Activated B cell treated with CpG ODN at 0.5 μM for 24 hours (primary cell): ENCODE data around the gene EXOC3L1. TPM values are rescaled to one million over a fixed set of nuclear protein-coding genes. Genes with fewer than 3 reads are reported as not detected.
A peak's percentile ranks its signal among the peaks of the same experiment; 100 is the strongest.

Experiments
- ATAC-seq: fragments of 200-7000 bp; cut with Tn5 transposase; one replicate; pipeline ENCODE4 v1.10.0; 2021; ENCODE audit warnings: low read depth, mild to moderate bottlenecking, moderate library complexity
- CTCF ChIA-PET: fragments of 350-600 bp; sonication (Branson Sonifier 250); formaldehyde crosslinking; loops from one replicate; lab custom pipeline; 2021; ENCODE audit warnings: antibody characterized with exemption; lab: Charles Lee
- POLR2A ChIA-PET: fragments of 350-600 bp; sonication (Branson Sonifier 250); formaldehyde crosslinking; loops from one replicate; lab custom pipeline; 2021; ENCODE audit warnings: antibody characterized with exemption; lab: Charles Lee
- DNase-seq: peaks from one replicate; pipeline ENCODE4 v3.0.0; 2022
- H3K27ac Mint-ChIP-seq: one replicate; pipeline ENCODE4 v1.8.0; 2020; ENCODE audit warnings: mixed read lengths
- H3K27me3 Mint-ChIP-seq: one replicate; pipeline ENCODE4 v1.8.0; 2021; ENCODE audit warnings: mixed read lengths
- H3K36me3 Mint-ChIP-seq: one replicate; pipeline ENCODE4 v1.8.0; 2021; ENCODE audit warnings: low read depth, mixed read lengths
- H3K4me1 Mint-ChIP-seq: one replicate; pipeline ENCODE4 v1.8.0; 2021; ENCODE audit warnings: mixed read lengths
- H3K4me3 Mint-ChIP-seq: one replicate; pipeline ENCODE4 v1.8.0; 2020; ENCODE audit warnings: mild to moderate bottlenecking, mixed read lengths
- H3K9me3 Mint-ChIP-seq: one replicate; pipeline ENCODE4 v1.8.0; 2020; ENCODE audit warnings: mixed read lengths
- intact Hi-C: fragments of 100-400 bp; cut with micrococcal nuclease; formaldehyde crosslinking; loops from one replicate; pipeline ENCODE4 v1.15.1; 2024
- total RNA-seq: library from RNA; stranded (reverse); gene quantifications from 2 replicates; pipeline ENCODE4 v1.2.3, GENCODE V29; 2022
- TF ChIP-seq, protein P1 (sequence below): fragments of 200-600 bp; IDR thresholded peaks from one replicate; pipeline ENCODE4 v1.8.0; 2022; ENCODE audit warnings: antibody characterized with exemption, mild to moderate bottlenecking

Gene EXOC3L1
- total RNA-seq, 1 donor from 2014 or later, result not detected

DNA sequence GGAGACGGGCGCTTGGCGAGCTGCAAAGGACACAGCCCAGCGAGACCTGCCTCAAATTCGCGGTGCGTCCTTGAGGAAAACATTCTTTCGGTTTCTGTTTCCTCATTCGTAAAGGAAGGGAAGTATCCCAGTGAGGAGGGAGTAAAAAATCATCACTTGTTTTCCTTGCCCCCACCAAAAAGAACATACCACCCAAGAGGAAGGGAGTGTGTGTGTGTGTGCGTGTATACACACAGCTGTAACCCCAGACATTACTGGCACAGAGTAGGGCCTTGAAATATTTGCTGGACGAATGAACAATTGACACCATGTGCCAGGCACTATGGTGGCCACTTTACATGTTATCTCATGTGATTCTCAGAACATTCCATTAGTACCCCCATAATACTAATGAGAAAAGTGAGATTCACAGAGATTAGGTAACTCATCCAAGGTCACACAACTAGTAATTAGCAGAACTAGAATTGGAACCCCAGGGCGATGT, 4.2 kb downstream of the EXOC3L1 start:
- CTCF ChIA-PET, result interaction anchor here (0.6 to 2.1 kb wide), 10 partner anchors 9 to 290 kb away, joined by 3 to 15 read pairs (median 10); partner anchors contain the start of genes FBXL8 and TRADD
- TF ChIP-seq, protein P1, sequence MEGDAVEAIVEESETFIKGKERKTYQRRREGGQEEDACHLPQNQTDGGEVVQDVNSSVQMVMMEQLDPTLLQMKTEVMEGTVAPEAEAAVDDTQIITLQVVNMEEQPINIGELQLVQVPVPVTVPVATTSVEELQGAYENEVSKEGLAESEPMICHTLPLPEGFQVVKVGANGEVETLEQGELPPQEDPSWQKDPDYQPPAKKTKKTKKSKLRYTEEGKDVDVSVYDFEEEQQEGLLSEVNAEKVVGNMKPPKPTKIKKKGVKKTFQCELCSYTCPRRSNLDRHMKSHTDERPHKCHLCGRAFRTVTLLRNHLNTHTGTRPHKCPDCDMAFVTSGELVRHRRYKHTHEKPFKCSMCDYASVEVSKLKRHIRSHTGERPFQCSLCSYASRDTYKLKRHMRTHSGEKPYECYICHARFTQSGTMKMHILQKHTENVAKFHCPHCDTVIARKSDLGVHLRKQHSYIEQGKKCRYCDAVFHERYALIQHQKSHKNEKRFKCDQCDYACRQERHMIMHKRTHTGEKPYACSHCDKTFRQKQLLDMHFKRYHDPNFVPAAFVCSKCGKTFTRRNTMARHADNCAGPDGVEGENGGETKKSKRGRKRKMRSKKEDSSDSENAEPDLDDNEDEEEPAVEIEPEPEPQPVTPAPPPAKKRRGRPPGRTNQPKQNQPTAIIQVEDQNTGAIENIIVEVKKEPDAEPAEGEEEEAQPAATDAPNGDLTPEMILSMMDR, result no peak
- intact Hi-C loops, result loop anchor here (1.0 kb wide), 3 partner anchors 168 to 231 kb away; no protein-coding TSS in a partner anchor
- peak overlapping the region; percentile 46 for H3K27ac Mint-ChIP-seq
- no peak for ATAC-seq
- H3K27me3 Mint-ChIP-seq, result peaks cover 8% of the 10 kb centered on the region
- no peaks in the 10 kb centered on the region for H3K36me3 Mint-ChIP-seq
- peaks cover 14% of the 10 kb centered on the region for H3K4me1 Mint-ChIP-seq
- no peaks in the 10 kb centered on the region for H3K9me3 Mint-ChIP-seq
- DNase-seq, result no peak
- peak overlapping the region; percentile 85 for H3K4me3 Mint-ChIP-seq
- POLR2A ChIA-PET, result interaction anchor here (1.0 to 1.3 kb wide), 4 partner anchors 9 to 168 kb away, joined by 3 to 6 read pairs (median 4); partner anchors contain the start of genes FBXL8, TMEM208 and TRADD

GRCh38 chr16:67184995-67185650, 4.8 kb downstream of the EXOC3L1 start:
- ChIA-PET CTCF (interaction anchor here (0.6 to 2.1 kb wide), 11 partner anchors 8 to 290 kb away, joined by 3 to 15 read pairs (median 9); partner anchors contain the start of genes FBXL8 and TRADD), POLR2A (interaction anchor here (1.0 to 1.3 kb wide), 5 partner anchors 7 to 167 kb away, joined by 3 to 6 read pairs (median 4); partner anchors contain the start of genes E2F4, FBXL8, TMEM208 and TRADD)
- Mint-ChIP-seq H3K4me3 (peak overlapping the region; percentile 85), H3K27ac (peak overlapping the region; percentile 46), H3K9me3 (no peaks in the 10 kb centered on the region), H3K27me3 (peaks cover 8% of the 10 kb centered on the region), H3K4me1 (peaks cover 14% of the 10 kb centered on the region), H3K36me3 (no peaks in the 10 kb centered on the region)
- intact Hi-C loops, result loop anchor here (1.0 kb wide), 3 partner anchors 168 to 231 kb away; no protein-coding TSS in a partner anchor
- DNase-seq (peak; percentile 75), ATAC-seq (peak; percentile 26)
- TF ChIP-seq, protein P1, result no peak

DNA sequence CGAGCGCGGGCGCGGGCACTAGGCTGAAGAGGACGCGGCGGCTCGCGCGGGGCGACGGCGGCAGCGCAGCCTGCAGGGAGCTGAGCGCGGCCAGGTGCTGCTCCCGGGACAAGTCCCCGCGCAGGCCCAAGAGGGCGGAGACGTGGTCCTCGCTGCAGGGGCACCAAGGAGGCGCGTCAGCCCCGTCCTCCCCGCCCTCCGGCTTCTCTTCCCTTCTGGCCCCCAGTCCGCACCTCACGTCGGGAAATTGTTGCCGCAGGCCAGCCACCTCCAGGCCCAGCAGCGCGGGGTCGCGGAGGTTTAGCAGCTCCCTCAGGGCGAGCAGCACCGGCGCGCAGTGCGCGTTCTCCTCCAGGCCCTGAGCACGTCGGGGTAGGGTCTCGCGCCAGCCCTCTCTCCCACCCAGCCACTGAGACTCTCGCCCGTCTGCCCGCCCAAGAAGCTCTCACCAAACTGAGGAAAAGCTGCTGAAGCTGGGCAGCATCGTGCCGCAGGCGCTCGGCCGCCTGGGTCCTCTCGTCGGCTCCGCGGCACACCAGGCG, 5.4 kb downstream of the EXOC3L1 start:
- H3K4me3 Mint-ChIP-seq, result peak overlapping the region; percentile 85
- H3K27ac Mint-ChIP-seq, result no peak overlapping the region
- ChIA-PET POLR2A (interaction anchor here (1.0 to 1.3 kb wide), 4 partner anchors 8 to 167 kb away, joined by 4 to 6 read pairs (median 4); partner anchors contain the start of genes E2F4, FBXL8, TMEM208 and TRADD), CTCF (interaction anchor here (0.7 to 2.1 kb wide), 9 partner anchors 8 to 230 kb away, joined by 3 to 15 read pairs (median 10); partner anchors contain the start of genes FBXL8 and TRADD)
- H3K27me3 Mint-ChIP-seq, result peaks cover 8% of the 10 kb centered on the region
- DNase-seq, result no peak
- no peaks in the 10 kb centered on the region for H3K36me3 Mint-ChIP-seq
- intact Hi-C loops, result no loop called here
- ATAC-seq, result no peak
- TF ChIP-seq, protein P1, result no peak
- no peaks in the 10 kb centered on the region for H3K9me3 Mint-ChIP-seq
- H3K4me1 Mint-ChIP-seq, result peaks cover 14% of the 10 kb centered on the region

GRCh38 chr16:67183627-67184452, 6.1 kb downstream of the EXOC3L1 start, which contains the start of gene MATCAP1:
Gene MATCAP1, minus strand, starts transcription at chr16:67183963. Its CDS starts 3,353 bp downstream, at chr16:67180610.
- Mint-ChIP-seq H3K27me3 (peaks cover 11% of the 10 kb centered on the region), H3K4me3 (peak within 1 kb of the TSS; percentile 85), H3K36me3 (no peaks in the 10 kb centered on the region), H3K4me1 (peaks cover 14% of the 10 kb centered on the region), H3K27ac (no peak within 1 kb of the TSS), H3K9me3 (no peaks in the 10 kb centered on the region)
- ChIA-PET POLR2A (interaction anchor here (0.6 to 1.8 kb wide), 7 partner anchors 8 to 156 kb away, joined by 3 to 19 read pairs (median 4); partner anchors contain the start of gene E2F4), CTCF (interaction anchor here (1.3 to 2.1 kb wide), 5 partner anchors 14 to 206 kb away, joined by 3 to 15 read pairs (median 10); partner anchors contain the start of genes FBXL8 and TRADD)
- intact Hi-C loops, result loop anchor here (1.0 to 2.0 kb wide), 5 partner anchors 8 to 155 kb away; partner anchors contain the start of genes CBFB, E2F4, FHOD1 and TMEM208
- TF ChIP-seq, protein P1, result no peak
- peak; percentile 96 for ATAC-seq
- DNase-seq, result peak; percentile 94
